GM23248 (cell line): ENCODE results near the gene ATP5F1E. TPM values are rescaled to one million over a fixed set of nuclear protein-coding genes. Genes with fewer than 3 reads are reported as not detected.

Source experiments
- DNase-seq: peaks from one replicate; pipeline ENCODE4 v3.0.0-alpha.2; 2015
- H2AFZ ChIP-seq: fragments of 200-600 bp; sonication (generic); 2 replicates; pipeline ENCODE4 v1.6.1; 2016; ENCODE audit warnings: antibody characterized with exemption
- H3F3A ChIP-seq: fragments of 200-600 bp; sonication (generic); 2 replicates; pipeline ENCODE4 v1.6.1; 2016; ENCODE audit warnings: mild to moderate bottlenecking, antibody characterized with exemption, mixed run types; ENCODE audit not compliant: insufficient read depth
- H3K27ac ChIP-seq: fragments of 200-600 bp; sonication (generic); 2 replicates; pipeline ENCODE4 v1.5.1; 2016; ENCODE audit warnings: mild to moderate bottlenecking
- H3K27me3 ChIP-seq: fragments of 200-600 bp; sonication (generic); replicated peaks from 2 replicates; pipeline ENCODE4 v1.6.1; 2016; ENCODE audit warnings: mild to moderate bottlenecking; ENCODE audit not compliant: insufficient read depth
- H3K36me3 ChIP-seq: fragments of 200-600 bp; sonication (generic); 2 replicates; pipeline ENCODE4 v1.6.1; 2016; ENCODE audit warnings: low read depth, mild to moderate bottlenecking
- H3K4me1 ChIP-seq: fragments of 200-600 bp; sonication (generic); 2 replicates; pipeline ENCODE4 v1.6.1; 2016; ENCODE audit warnings: mild to moderate bottlenecking; ENCODE audit not compliant: insufficient read depth
- H3K4me2 ChIP-seq: fragments of 200-600 bp; sonication (generic); one replicate; pipeline ENCODE4 v1.6.1; 2016; ENCODE audit warnings: mild to moderate bottlenecking; ENCODE audit not compliant: unreplicated experiment
- H3K4me3 ChIP-seq: fragments of 200-600 bp; sonication (generic); 2 replicates; pipeline ENCODE4 v1.5.1; 2016; ENCODE audit warnings: mild to moderate bottlenecking
- H3K79me2 ChIP-seq: fragments of 200-600 bp; sonication (generic); 2 replicates; pipeline ENCODE4 v1.6.1; 2016; ENCODE audit warnings: mild to moderate bottlenecking; ENCODE audit not compliant: insufficient read depth
- H3K9ac ChIP-seq: fragments of 200-600 bp; sonication (generic); 2 replicates; pipeline ENCODE4 v1.6.1; 2016; ENCODE audit warnings: mild to moderate bottlenecking
- H3K9me2 ChIP-seq: fragments of 200-600 bp; sonication (generic); 2 replicates; pipeline ENCODE4 v1.6.1; 2016; ENCODE audit warnings: mixed run types, mild to moderate bottlenecking, moderate library complexity; ENCODE audit not compliant: insufficient read depth
- H3K9me3 ChIP-seq: fragments of 200-600 bp; sonication (generic); one replicate; pipeline ENCODE4 v1.6.1; 2017; ENCODE audit warnings: low read depth
- H4K20me1 ChIP-seq: fragments of 200-600 bp; sonication (generic); 2 replicates; pipeline ENCODE4 v1.6.0; 2016; ENCODE audit not compliant: insufficient read depth
- EZH2 ChIP-seq: fragments of 200-600 bp; sonication (generic); IDR thresholded peaks from 2 replicates; pipeline ENCODE4 v1.6.1; 2018; ENCODE audit warnings: antibody characterized with exemption, mild to moderate bottlenecking; ENCODE audit not compliant: insufficient read depth, poor library complexity, severe bottlenecking
- EZH2phosphoT487 ChIP-seq: fragments of 200-600 bp; sonication (generic); IDR thresholded peaks from 2 replicates; pipeline ENCODE4 v1.6.1; 2018; ENCODE audit warnings: antibody characterized with exemption, moderate library complexity, mild to moderate bottlenecking, low read depth; ENCODE audit not compliant: insufficient read depth
- WGBS, 2 experiments: methylation state at CpG; one replicate each; pipeline ENCODE4 v1.1.6; 2015 to 2017; ENCODE audit warnings: low lambda C conversion rate in 2 of 2, low coverage in 1 of 2; ENCODE audit errors: missing lambda C conversion rate in 2 of 2; 5-methylcytosine and 5-hydroxymethylcytosine counted together
- in situ Hi-C: fragments of 300-500 bp; cut with MboI; formaldehyde crosslinking; loops from 2 replicates; pipeline ENCODE4 v1.15.0; 2020
- polyA plus RNA-seq: library from polyadenylated mRNA; unstranded; fragments of >200 nt; fragmentation: Nextera tagmentation; extraction: Ambion mirVana; gene quantifications from 2 replicates; pipeline ENCODE4 v1.2.1, GENCODE V29; 2016
- total RNA-seq: library from RNA; depleted of rRNA; stranded (reverse); fragments of >200 nt; shearing (Covaris generic); gene quantifications from 2 replicates; pipeline ENCODE4 v1.2.3, GENCODE V29; 2014

The ATP5F1E gene
- total and polyA plus RNA-seq, 2 experiments from 2014 or later, result 20.0 to 245 TPM

GRCh38 chr20:58982406-58983114 lies 49.6 kb downstream of the ATP5F1E start:
- no peak overlapping the region for H2AFZ ChIP-seq
- H3K79me2 ChIP-seq, result peaks cover 62% of the 10 kb centered on the region
- peaks cover 6% of the 10 kb centered on the region for H3K4me1 ChIP-seq
- 83 to 86% methylated on average over 12 of the region's 12 CpGs for WGBS, 2 experiments
- H3K36me3 ChIP-seq, result peaks cover 10% of the 10 kb centered on the region; the same call in 1 of the 2 replicates
- no peaks in the 10 kb centered on the region for H3K9me2 ChIP-seq
- H3F3A ChIP-seq, result no peaks in the 10 kb centered on the region
- peak overlapping the region; percentile 85; the same call in 1 of the 2 replicates for H3K9ac ChIP-seq
- no peaks in the 10 kb centered on the region for H3K27me3 ChIP-seq
- no peaks in the 10 kb centered on the region for H3K9me3 ChIP-seq
- peak overlapping the region; percentile 74 for H3K4me2 ChIP-seq
- no peak overlapping the region for H3K27ac ChIP-seq
- peak; percentile 12 for DNase-seq
- in situ Hi-C loops, result no loop called here
- peak overlapping the region; percentile 96 for H3K4me3 ChIP-seq
- TF ChIP-seq EZH2phosphoT487, result no peak
- no peak for TF ChIP-seq EZH2
- no peaks in the 10 kb centered on the region; the same call in 1 of the 2 replicates for H4K20me1 ChIP-seq

- no peak overlapping the region for H3K27ac ChIP-seq
Observed at GRCh38 chr20:58981628-58982364, 50.3 kb downstream of the ATP5F1E start.

GRCh38 chr20:58980711-58981627 lies 51.2 kb downstream of the ATP5F1E start, which contains the start of gene NELFCD:
TSS of gene NELFCD (plus strand) at chr20:58981256. CDS start at chr20:58981310, 54 bp downstream.
- peak; percentile 95 for DNase-seq
- Histone ChIP-seq H3K79me2 (peaks cover 46% of the 10 kb centered on the region), H3K4me3 (peak within 1 kb of the TSS; percentile 96), H3K9ac (peak within 1 kb of the TSS; percentile 85), H3K9me2 (no peaks in the 10 kb centered on the region), H3K4me1 (peaks cover 6% of the 10 kb centered on the region), H3K27ac (no peak within 1 kb of the TSS), H4K20me1 (no peaks in the 10 kb centered on the region; the same call in 1 of the 2 replicates), H3K9me3 (no peaks in the 10 kb centered on the region), H2AFZ (peak within 1 kb of the TSS; percentile 100), H3K4me2 (peak within 1 kb of the TSS; percentile 92), H3F3A (no peaks in the 10 kb centered on the region), H3K27me3 (no peaks in the 10 kb centered on the region), H3K36me3 (no peaks in the 10 kb centered on the region)
- in situ Hi-C loops, result no loop called here
- TF ChIP-seq EZH2phosphoT487, result no peak
- TF ChIP-seq EZH2, result no peak
- 8 to 9% methylated on average over 57 to 77 of the region's 109 CpGs for WGBS, 2 experiments

More at GRCh38 chr20:58981628-58982364, 50.3 kb downstream of the ATP5F1E start:
- in situ Hi-C loops, result no loop called here
- Histone ChIP-seq H3F3A (no peaks in the 10 kb centered on the region), H3K4me2 (peak overlapping the region; percentile 74), H3K9me3 (no peaks in the 10 kb centered on the region), H3K4me1 (peaks cover 6% of the 10 kb centered on the region), H3K27me3 (no peaks in the 10 kb centered on the region), H3K79me2 (peaks cover 54% of the 10 kb centered on the region), H4K20me1 (no peaks in the 10 kb centered on the region; the same call in 1 of the 2 replicates), H2AFZ (peak overlapping the region; percentile 100), H3K36me3 (peaks cover 3% of the 10 kb centered on the region; the same call in 1 of the 2 replicates), H3K4me3 (peak overlapping the region; percentile 96), H3K9me2 (no peaks in the 10 kb centered on the region), H3K9ac (peak overlapping the region; percentile 85)
- WGBS, 2 experiments, result 18 to 19% methylated on average over 21 to 29 of the region's 29 CpGs
- no peak for TF ChIP-seq EZH2phosphoT487
- TF ChIP-seq EZH2, result no peak
- peak; percentile 56 for DNase-seq
